Cardiac fibroblast (primary cell): ENCODE results near the gene SFXN2.
A peak's percentile ranks its signal among the peaks of the same experiment; 100 is the strongest.

Experiments
- DNase-seq, 2 donors: peaks; one replicate each; pipeline versions ENCODE4 v3.0.0 to v3.0.0-alpha.2; 2010; ENCODE audit warnings: low read depth in 2 of 2
- H3K4me3 ChIP-seq, 2 donors: replicated peaks in 1 of 2; 1 replicate in 1 of 2; 2 replicates in 1 of 2; pipeline ENCODE4 v1.5.1; 2011; ENCODE audit warnings: low read depth in 2 of 2, low read length in 2 of 2, mild to moderate bottlenecking in 2 of 2, moderate library complexity in 1 of 2
- TF ChIP-seq, protein P1 (sequence below): IDR thresholded peaks from one replicate; pipeline ENCODE4 v1.5.1; 2011; ENCODE audit warnings: low read depth, mild to moderate bottlenecking, low read length, inconsistent platforms

The SFXN2 gene

DNA sequence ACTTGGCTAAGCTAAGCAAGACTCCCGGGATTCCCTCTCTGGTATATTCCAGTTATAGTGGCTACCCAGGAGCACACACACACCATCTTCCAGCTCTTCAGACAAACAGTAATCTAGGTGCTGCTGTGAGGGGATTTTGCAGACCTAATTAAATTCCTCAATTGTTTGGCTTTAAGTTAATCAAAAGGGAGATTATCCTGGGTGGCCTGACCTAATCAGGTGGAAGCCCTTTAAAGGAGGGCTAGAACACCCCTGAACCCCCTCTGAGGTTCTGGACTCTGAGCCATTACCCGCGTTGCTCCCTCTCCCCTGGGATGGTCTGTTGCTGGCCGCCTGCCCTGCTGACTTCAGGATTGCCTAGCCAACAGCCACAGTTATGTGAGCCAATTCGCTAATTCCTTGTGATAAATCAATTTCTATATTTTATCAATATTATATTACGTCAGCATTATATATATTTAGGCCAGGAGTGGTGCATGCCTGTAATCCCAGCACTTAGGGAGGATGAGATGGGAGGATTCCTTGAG lies 6.4 kb downstream of the SFXN2 start:
- TF ChIP-seq, protein P1, sequence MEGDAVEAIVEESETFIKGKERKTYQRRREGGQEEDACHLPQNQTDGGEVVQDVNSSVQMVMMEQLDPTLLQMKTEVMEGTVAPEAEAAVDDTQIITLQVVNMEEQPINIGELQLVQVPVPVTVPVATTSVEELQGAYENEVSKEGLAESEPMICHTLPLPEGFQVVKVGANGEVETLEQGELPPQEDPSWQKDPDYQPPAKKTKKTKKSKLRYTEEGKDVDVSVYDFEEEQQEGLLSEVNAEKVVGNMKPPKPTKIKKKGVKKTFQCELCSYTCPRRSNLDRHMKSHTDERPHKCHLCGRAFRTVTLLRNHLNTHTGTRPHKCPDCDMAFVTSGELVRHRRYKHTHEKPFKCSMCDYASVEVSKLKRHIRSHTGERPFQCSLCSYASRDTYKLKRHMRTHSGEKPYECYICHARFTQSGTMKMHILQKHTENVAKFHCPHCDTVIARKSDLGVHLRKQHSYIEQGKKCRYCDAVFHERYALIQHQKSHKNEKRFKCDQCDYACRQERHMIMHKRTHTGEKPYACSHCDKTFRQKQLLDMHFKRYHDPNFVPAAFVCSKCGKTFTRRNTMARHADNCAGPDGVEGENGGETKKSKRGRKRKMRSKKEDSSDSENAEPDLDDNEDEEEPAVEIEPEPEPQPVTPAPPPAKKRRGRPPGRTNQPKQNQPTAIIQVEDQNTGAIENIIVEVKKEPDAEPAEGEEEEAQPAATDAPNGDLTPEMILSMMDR: no peak
- no peak for DNase-seq
- no peak overlapping the region for H3K4me3 ChIP-seq

DNA sequence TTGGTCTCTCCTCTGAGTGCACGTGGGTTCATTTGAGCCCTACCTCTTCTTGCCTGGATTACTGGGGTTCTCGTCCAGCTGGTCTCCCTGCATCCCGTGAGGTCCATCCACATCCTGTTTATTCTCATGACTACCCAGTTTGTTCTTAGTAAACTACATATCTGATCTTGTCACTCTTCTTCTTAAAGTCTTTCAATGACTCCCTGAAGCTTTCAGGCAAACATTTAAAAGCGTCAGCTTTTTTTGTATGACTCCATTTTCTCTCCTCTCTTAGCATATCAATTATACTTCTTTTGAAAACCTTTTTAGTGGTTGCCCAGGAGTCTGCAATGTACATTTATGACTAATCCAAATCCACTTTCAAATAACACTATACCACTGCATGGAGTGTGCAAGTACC lies 7.5 kb downstream of the SFXN2 start:
- H3K4me3 ChIP-seq: no peak overlapping the region
- DNase-seq: no peak
- TF ChIP-seq, protein P1: no peak

DNA sequence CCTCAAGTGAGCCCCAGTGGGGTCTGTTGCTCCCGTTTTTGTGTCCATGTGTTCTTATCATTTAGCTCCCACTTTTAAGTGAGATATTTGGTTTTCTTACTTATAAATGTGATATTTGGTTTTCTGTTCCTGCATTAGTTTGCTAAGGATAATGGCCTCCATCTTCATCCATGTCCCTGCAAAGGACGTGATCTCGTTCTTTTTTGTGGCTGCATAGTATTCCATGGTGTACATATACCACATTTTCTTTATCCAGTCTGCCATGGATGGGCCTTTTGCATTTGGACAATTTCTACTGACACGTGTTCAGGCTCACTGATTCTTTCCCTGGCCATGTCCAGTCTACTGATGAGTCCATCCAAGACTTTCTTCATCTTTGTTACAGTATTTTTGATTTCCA lies 9.6 kb downstream of the SFXN2 start:
- TF ChIP-seq, protein P1: no peak
- DNase-seq: no peak
- H3K4me3 ChIP-seq: no peak overlapping the region

DNA sequence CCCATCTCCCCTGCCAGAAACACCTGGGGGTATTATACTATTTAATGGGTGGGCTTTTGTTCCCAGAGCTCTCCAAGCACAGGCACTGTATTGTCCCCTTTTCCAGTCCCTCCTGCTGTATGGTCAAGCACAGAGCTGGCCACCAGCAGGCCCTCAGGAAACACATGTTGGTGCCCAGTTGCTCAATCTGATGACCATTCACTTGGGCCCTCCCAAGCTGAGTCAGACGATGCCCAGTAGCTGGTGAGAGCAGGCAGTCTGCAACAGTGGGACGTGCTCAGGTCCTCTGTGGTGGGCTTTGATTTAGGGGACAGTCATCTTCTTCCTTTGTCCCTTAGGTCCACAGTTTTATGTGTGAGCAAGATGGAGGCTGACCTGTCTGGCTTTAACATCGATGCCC lies 11.8 kb downstream of the SFXN2 start:
- TF ChIP-seq, protein P1: no peak

DNA sequence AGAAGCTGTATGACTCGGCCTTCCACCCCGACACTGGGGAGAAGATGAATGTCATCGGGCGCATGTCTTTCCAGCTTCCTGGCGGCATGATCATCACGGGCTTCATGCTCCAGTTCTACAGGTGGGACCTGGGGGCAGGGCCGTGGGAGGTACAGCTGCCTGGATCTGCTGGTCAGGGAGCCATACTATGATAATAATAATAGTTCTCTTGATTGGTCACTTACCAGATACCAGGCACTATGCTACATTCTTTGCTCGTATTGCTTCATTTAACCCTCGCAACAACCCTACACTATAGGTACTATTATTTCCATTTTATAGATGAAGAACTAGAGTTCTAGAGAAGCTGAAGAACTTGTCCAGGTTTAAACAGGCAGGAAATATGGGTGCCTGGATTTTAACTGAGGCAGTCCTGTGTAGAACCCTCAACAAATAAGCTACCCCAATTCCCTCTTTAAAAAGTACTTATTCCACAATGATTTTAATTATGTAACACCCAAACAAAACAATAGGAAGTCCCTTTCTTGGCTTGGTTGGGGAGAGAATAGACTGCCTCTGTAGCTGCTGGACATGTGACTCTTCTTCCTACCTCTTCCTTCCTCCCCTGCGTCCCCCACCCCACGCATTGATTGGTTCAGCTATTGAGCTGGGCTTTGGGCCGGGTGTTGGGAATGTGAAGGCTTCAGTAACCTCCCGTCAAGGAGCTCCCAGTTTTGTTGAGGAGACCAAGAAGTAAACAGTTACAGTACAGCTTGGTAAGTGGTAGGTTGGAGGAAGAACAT lies 12.8 kb downstream of the SFXN2 start:
- H3K4me3 ChIP-seq: no peak overlapping the region
- DNase-seq: no peak
- TF ChIP-seq, protein P1: no peak

More for the DNA sequence above, 11.8 kb downstream of the SFXN2 start:
- peak; percentile 45 to 54 for DNase-seq
- H3K4me3 ChIP-seq: no peak overlapping the region

DNA sequence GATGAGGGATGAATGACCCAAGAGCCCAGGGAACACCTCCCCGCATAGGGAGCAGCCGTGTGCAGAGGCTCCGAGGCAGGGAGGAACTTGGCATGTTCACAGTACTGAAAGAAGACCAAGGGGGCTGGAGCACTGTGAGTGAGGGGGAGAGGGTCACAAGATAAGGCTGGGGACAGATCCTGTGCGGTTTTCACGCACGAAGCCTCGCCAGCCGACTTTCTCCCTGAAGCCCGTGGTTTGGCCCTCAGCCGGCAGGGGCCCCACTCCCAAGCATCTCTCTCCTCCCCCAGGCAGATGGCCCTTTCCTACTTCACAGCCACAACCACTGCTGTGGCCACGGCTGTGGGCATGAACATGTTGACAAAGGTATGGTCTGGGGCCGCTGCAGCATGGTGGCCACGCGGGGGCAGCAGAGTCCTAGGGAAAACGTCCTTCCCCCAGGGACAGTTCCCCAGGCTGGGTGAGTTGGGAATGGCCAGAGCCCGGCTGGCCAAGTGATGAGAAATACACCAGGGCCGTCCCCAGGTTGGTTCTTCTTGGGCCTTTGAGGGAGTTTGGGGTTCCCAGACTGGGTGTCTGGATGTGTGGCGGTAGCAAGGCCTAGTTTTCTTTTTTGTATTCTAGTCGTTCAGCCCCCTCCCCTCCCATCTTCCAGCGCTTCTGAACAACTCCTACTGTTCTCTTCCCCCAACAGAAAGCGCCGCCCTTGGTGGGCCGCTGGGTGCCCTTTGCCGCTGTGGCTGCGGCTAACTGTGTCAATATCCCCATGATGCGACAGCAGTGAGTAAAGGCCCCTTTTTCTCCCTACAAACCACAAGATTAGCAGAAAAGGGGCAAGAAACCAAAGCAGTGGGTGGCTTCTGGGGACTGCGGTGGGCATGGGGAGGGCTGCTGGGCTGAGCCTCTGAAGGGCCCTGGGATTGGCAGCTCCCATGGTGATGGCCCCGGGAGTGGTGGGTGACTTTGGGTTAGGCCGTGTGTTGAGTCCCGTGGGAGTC lies 14.9 kb downstream of the SFXN2 start:
- TF ChIP-seq, protein P1: peak; percentile 95
- no peak overlapping the region for H3K4me3 ChIP-seq
- DNase-seq: peak; percentile 88
